ENCODE results near the gene PLK1. TPM values are rescaled to one million over a fixed set of nuclear protein-coding genes. Genes with fewer than 3 reads are reported as not detected.

The PLK1 gene
- total and polyA plus RNA-seq, 2 of the 13 experiments (the other 11 are each of a cell fraction or from before 2014, with no cell fraction given): 71.5 to 76.3 TPM

- TF ChIP-seq BRF2 (CRISPR knock-in tag; IDR thresholded peaks at IDR 0.05): peak; percentile 100
- TF ChIP-seq, protein P1, sequence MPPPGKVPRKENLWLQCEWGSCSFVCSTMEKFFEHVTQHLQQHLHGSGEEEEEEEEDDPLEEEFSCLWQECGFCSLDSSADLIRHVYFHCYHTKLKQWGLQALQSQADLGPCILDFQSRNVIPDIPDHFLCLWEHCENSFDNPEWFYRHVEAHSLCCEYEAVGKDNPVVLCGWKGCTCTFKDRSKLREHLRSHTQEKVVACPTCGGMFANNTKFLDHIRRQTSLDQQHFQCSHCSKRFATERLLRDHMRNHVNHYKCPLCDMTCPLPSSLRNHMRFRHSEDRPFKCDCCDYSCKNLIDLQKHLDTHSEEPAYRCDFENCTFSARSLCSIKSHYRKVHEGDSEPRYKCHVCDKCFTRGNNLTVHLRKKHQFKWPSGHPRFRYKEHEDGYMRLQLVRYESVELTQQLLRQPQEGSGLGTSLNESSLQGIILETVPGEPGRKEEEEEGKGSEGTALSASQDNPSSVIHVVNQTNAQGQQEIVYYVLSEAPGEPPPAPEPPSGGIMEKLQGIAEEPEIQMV (CRISPR knock-in tag; IDR thresholded peaks at IDR 0.05; ENCODE audit: low read depth): no peak; the same call in 1 of the 2 replicates
- TF ChIP-seq ZSCAN30 (CRISPR knock-in tag; IDR thresholded peaks at IDR 0.05): no peak
- no peak for TF ChIP-seq SMARCC2 (IDR thresholded peaks at IDR 0.05)
- peak; percentile 99 for TF ChIP-seq HBP1 (CRISPR knock-in tag; IDR thresholded peaks at IDR 0.05; ENCODE audit: low read depth)
- peak; percentile 37; the same call in 1 of the 2 replicates for TF ChIP-seq ZNF784 (CRISPR knock-in tag; IDR thresholded peaks at IDR 0.05; ENCODE audit: borderline replicate concordance)
- peak; percentile 90 for TF ChIP-seq ZNF563 (CRISPR knock-in tag; IDR thresholded peaks at IDR 0.05)
- TF ChIP-seq SKI (IDR thresholded peaks at IDR 0.05; ENCODE audit: partially characterized antibody): peak; percentile 43
- peak; percentile 81 for TF ChIP-seq ZNF883 (CRISPR knock-in tag; IDR thresholded peaks at IDR 0.05; ENCODE audit: not compliant biosample characterization)
- TF ChIP-seq ZBTB21 (CRISPR knock-in tag; IDR thresholded peaks at IDR 0.05): peak; percentile 21; the same call in 1 of the 2 replicates
- TF ChIP-seq ZNF577 (CRISPR knock-in tag; IDR thresholded peaks at IDR 0.05; ENCODE audit: borderline replicate concordance, low read depth): no peak
- 0 out of 2 replicates have a peak, but pooled peaks have one; percentile 26 for TF ChIP-seq ZNF142 (CRISPR knock-in tag; IDR thresholded peaks at IDR 0.05)
- peak; percentile 88 for TF ChIP-seq HOXA3 (CRISPR knock-in tag; IDR thresholded peaks at IDR 0.05)
- TF ChIP-seq, protein P2, sequence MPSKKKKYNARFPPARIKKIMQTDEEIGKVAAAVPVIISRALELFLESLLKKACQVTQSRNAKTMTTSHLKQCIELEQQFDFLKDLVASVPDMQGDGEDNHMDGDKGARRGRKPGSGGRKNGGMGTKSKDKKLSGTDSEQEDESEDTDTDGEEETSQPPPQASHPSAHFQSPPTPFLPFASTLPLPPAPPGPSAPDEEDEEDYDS (CRISPR knock-in tag; IDR thresholded peaks at IDR 0.05): peak; percentile 93
- TF ChIP-seq HNF4G (IDR thresholded peaks at IDR 0.05; ENCODE audit: borderline replicate concordance, low read depth, low read length): peak; percentile 62; the same call in 1 of the 2 replicates
- TF ChIP-seq HNF4G (CRISPR knock-in tag; IDR thresholded peaks at IDR 0.05; ENCODE audit: borderline replicate concordance, low read depth): peak; percentile 55; the same call in 1 of the 2 replicates
- no peak for TF ChIP-seq PAF1 (CRISPR knock-in tag; IDR thresholded peaks at IDR 0.05)
Observed at GRCh38 chr16:23678430-23679273, at the start of gene PLK1 (continued).

Measured in HepG2 (cell line).